GM19372 (cell line): ENCODE measurements around the gene SYCE3.
"Not testable (repeated sequence)": the region's sequence is repeated elsewhere in the genome, so short reads cannot be mapped to it uniquely, and the experiment has no call there.

Source experiments
- ATAC-seq: cut with Tn5 transposase; IDR thresholded peaks from one replicate; pipeline ENCODE4 v1.9.1; 2021; ENCODE audit warnings: mild to moderate bottlenecking, low read depth, moderate library complexity; ENCODE audit not compliant: unreplicated experiment

SYCE3 gene

GRCh38 chr22:50562523-50563412 lies at the start of gene SYCE3:
SYCE3 (minus strand) TSS chr22:50562919; CDS start chr22:50556405, 6,514 bp downstream.
- peak; percentile 98 for ATAC-seq

- ATAC-seq: no peak
Measured at GRCh38 chr22:50612168-50612527, 49.4 kb upstream of the SYCE3 start.

- ATAC-seq: no peak
Measured at GRCh38 chr22:50611341-50612060, 48.8 kb upstream of the SYCE3 start.

- ATAC-seq: no peak
Measured at GRCh38 chr22:50610581-50610980, 47.9 kb upstream of the SYCE3 start.

GRCh38 chr22:50610041-50610451 lies 47.3 kb upstream of the SYCE3 start:
- ATAC-seq: no peak

- ATAC-seq: no peak
Measured at GRCh38 chr22:50609599-50609998, 46.9 kb upstream of the SYCE3 start.

- no peak for ATAC-seq
Measured at GRCh38 chr22:50608996-50609395, 46.3 kb upstream of the SYCE3 start.

GRCh38 chr22:50608058-50608840 lies 45.5 kb upstream of the SYCE3 start:
- not testable (repeated sequence) for ATAC-seq

GRCh38 chr22:50607659-50608020 lies 44.9 kb upstream of the SYCE3 start:
- ATAC-seq: no peak

GRCh38 chr22:50606946-50607658 lies 44.4 kb upstream of the SYCE3 start:
- ATAC-seq: no peak

GRCh38 chr22:50606165-50606945 lies 43.6 kb upstream of the SYCE3 start:
- ATAC-seq: no peak

GRCh38 chr22:50605613-50606074 lies 42.9 kb upstream of the SYCE3 start:
- ATAC-seq: no peak

- ATAC-seq: no peak
Measured at GRCh38 chr22:50605002-50605612, 42.4 kb upstream of the SYCE3 start.

- no peak for ATAC-seq
Measured at GRCh38 chr22:50604256-50605001, 41.7 kb upstream of the SYCE3 start.

- no peak for ATAC-seq
Measured at GRCh38 chr22:50603511-50604255, 41.0 kb upstream of the SYCE3 start.

GRCh38 chr22:50602338-50602700 lies 39.6 kb upstream of the SYCE3 start:
- ATAC-seq: no peak

GRCh38 chr22:50601669-50602337 lies 39.1 kb upstream of the SYCE3 start:
- no peak for ATAC-seq
